K562 (cell line): ENCODE measurements around the gene GRWD1. TPM values are rescaled to one million over a fixed set of nuclear protein-coding genes. Genes with fewer than 3 reads are reported as not detected.

Experiments
- ATAC-seq: fragments of 200-7000 bp; cut with Tn5 transposase; 3 replicates; pipeline ENCODE4 v1.9.1; 2020; ENCODE audit warnings: moderate library complexity
- BruUV-seq: library from RNA; stranded (reverse); fragments of 400-500 nt; replicated peaks from 2 replicates; lab custom pipeline; 2021; lab: Mats Ljungman, UMichigan
- CTCF ChIA-PET: fragments of 300-600 bp; formaldehyde crosslinking; extraction: SDS; loops from one replicate; lab custom pipeline; 2021; ENCODE audit warnings: low intra/inter-chr PET ratio; lab: Yijun Ruan, JAX
- POLR2A ChIA-PET: fragments of 300-600, 350-650 bp; sonication (Branson Sonifier 250); formaldehyde crosslinking; extraction: SDS; loops from one replicate; lab custom pipeline; 2021; ENCODE audit warnings: antibody characterized with exemption, inconsistent platforms; lab: Yijun Ruan, JAX
- DNase-seq, 4 experiments: peaks; one replicate each; pipeline versions ENCODE4 v3.0.0 to v3.0.0-alpha.2; 2011 to 2018; ENCODE audit warnings: low spot score in 3 of 4, mixed read lengths in 3 of 4; ENCODE audit errors: extremely low read depth in 1 of 4
- FAIRE-seq: peaks from 2 replicates; lab custom pipeline; 2011; peaks lifted over from hg19 to GRCh38; lab: Jason Lieb, UNC
- H2AFZ ChIP-seq: 2 replicates; pipeline ENCODE4 v1.6.0; 2011; ENCODE audit warnings: low read depth, low read length, control low read depth, inconsistent platforms
- H3K27ac ChIP-seq: fragments of 200-600 bp; 3 replicates; pipeline ENCODE4 v1.8.0; 2011; ENCODE audit warnings: low read depth, mild to moderate bottlenecking, control low read depth, inconsistent platforms, low read length, moderate library complexity, mixed read lengths; ENCODE audit errors: extremely low read depth
- H3K27me3 ChIP-seq, 2 experiments: fragments of 300-600 bp in 1 of 2; 2 replicates in 1 of 2; 3 replicates in 1 of 2; pipeline versions ENCODE4 v1.6.0 to v1.8.0; 2011; ENCODE audit warnings: inconsistent platforms in 2 of 2, low read length in 2 of 2, mild to moderate bottlenecking in 1 of 2, mixed read lengths in 1 of 2, moderate library complexity in 1 of 2; ENCODE audit not compliant: control insufficient read depth in 2 of 2, insufficient read depth in 2 of 2
- H3K36me3 ChIP-seq: fragments of 300-600 bp; 3 replicates; pipeline ENCODE4 v1.8.0; 2011; ENCODE audit warnings: mild to moderate bottlenecking, low read length, inconsistent platforms; ENCODE audit not compliant: control insufficient read depth, insufficient read depth
- H3K4me1 ChIP-seq, 2 experiments: fragments of 200-600 bp in 1 of 2; replicated peaks in 1 of 2; 2 replicates in 1 of 2; 3 replicates in 1 of 2; pipeline versions ENCODE4 v1.5.1 to v1.8.0; 2011; ENCODE audit warnings: inconsistent platforms in 2 of 2, low read length in 2 of 2, mild to moderate bottlenecking in 1 of 2, mixed read lengths in 1 of 2, moderate library complexity in 1 of 2; ENCODE audit not compliant: control insufficient read depth in 2 of 2, insufficient read depth in 2 of 2
- H3K4me2 ChIP-seq: 2 replicates; pipeline ENCODE4 v1.6.1; 2011; ENCODE audit warnings: low read length, control low read depth, inconsistent platforms, mixed read lengths; ENCODE audit not compliant: insufficient read depth
- H3K4me3 ChIP-seq: fragments of 200-600 bp; sonication (generic), shearing (Covaris generic); 2 replicates; pipeline ENCODE4 v1.5.1; 2016; ENCODE audit warnings: control low read depth, inconsistent platforms
- H3K79me2 ChIP-seq: fragments of 200-600 bp; 3 replicates; pipeline ENCODE4 v1.8.0; 2011; ENCODE audit warnings: low read length, inconsistent platforms; ENCODE audit not compliant: control insufficient read depth, insufficient read depth
- H3K9ac ChIP-seq, 2 experiments: 2 replicates each; pipeline versions ENCODE4 v1.6.0 to v1.6.1; 2011; ENCODE audit warnings: low read depth in 2 of 2, low read length in 2 of 2, control low read depth in 1 of 2, inconsistent platforms in 1 of 2, mild to moderate bottlenecking in 1 of 2, mixed read lengths in 1 of 2; ENCODE audit not compliant: insufficient read depth in 1 of 2
- H3K9me1 ChIP-seq: one replicate; pipeline ENCODE4 v1.6.0; 2011; ENCODE audit warnings: inconsistent platforms, mild to moderate bottlenecking, low read length, moderate library complexity; ENCODE audit not compliant: control insufficient read depth, insufficient read depth
- H3K9me3 ChIP-seq: replicated peaks from 2 replicates; pipeline ENCODE4 v1.5.1; 2011; ENCODE audit warnings: low read depth, low read length, inconsistent platforms; ENCODE audit not compliant: control insufficient read depth, insufficient read depth
- H4K20me1 ChIP-seq: replicated peaks from 2 replicates; pipeline ENCODE4 v1.6.1; 2011; ENCODE audit warnings: low read length, inconsistent platforms, mixed read lengths; ENCODE audit not compliant: control insufficient read depth, insufficient read depth
- ASH1L ChIP-seq: fragments of 450-650 bp; IDR thresholded peaks from 2 replicates; pipeline ENCODE4 v1.6.1; 2018; ENCODE audit warnings: borderline replicate concordance, mild to moderate bottlenecking, low read depth; ENCODE audit not compliant: partially characterized antibody
- CHAMP1 ChIP-seq: fragments of 450-650 bp; IDR thresholded peaks from 2 replicates; pipeline ENCODE4 v1.6.1; 2016; ENCODE audit warnings: mild to moderate bottlenecking
- FIP1L1 ChIP-seq: fragments of 200-400 bp; formaldehyde crosslinking; IDR thresholded peaks from 2 replicates; pipeline ENCODE4 v1.6.1; 2018; ENCODE audit warnings: mild to moderate bottlenecking, low read depth, low read length; ENCODE audit not compliant: poor library complexity, severe bottlenecking
- HDAC8 ChIP-seq: fragments of 450-650 bp; IDR thresholded peaks from 2 replicates; pipeline ENCODE4 v1.6.1; 2016; ENCODE audit warnings: mild to moderate bottlenecking, missing genetic modification characterization, moderate library complexity, missing compliant biosample characterization
- MECOM ChIP-seq: fragments of 250-450 bp; sonication (Bioruptor Pico); IDR thresholded peaks from 2 replicates; pipeline ENCODE4 v1.8.0; 2022; ENCODE audit warnings: inconsistent platforms
- RBFOX2 ChIP-seq: fragments of 200-400 bp; formaldehyde crosslinking; IDR thresholded peaks from 2 replicates; pipeline ENCODE4 v1.6.1; 2017; ENCODE audit warnings: low read depth, mild to moderate bottlenecking, low read length, moderate library complexity
- RBM22 ChIP-seq: fragments of 200-400 bp; formaldehyde crosslinking; IDR thresholded peaks from 2 replicates; pipeline ENCODE4 v1.6.1; 2018; ENCODE audit warnings: low read length, low read depth; ENCODE audit not compliant: poor library complexity, severe bottlenecking
- TAF15 ChIP-seq: fragments of 200-400 bp; formaldehyde crosslinking; IDR thresholded peaks from 2 replicates; pipeline ENCODE4 v1.6.1; 2017; ENCODE audit warnings: mild to moderate bottlenecking, low read depth, low read length, moderate library complexity
- XRCC4 ChIP-seq: IDR thresholded peaks from one replicate; pipeline ENCODE4 v1.6.1; 2011; ENCODE audit not compliant: insufficient read depth, insufficient read length; ENCODE audit errors: extremely low read depth
- ZNF277 ChIP-seq: fragments of 250-450 bp; sonication (Bioruptor Pico); IDR thresholded peaks from 2 replicates; pipeline ENCODE4 v1.8.0; 2022; ENCODE audit warnings: inconsistent platforms, mild to moderate bottlenecking, moderate library complexity, borderline replicate concordance
- ZNF740 ChIP-seq, 3 experiments: fragments of 200-800 bp in 1 of 3; sonication (Bioruptor generic) in 1 of 3; sonication (generic) in 1 of 3; formaldehyde crosslinking in 1 of 3; IDR thresholded peaks; 2 replicates each; pipeline versions ENCODE4 v1.6.1 to v1.8.0; 2016 to 2022; ENCODE audit warnings: mild to moderate bottlenecking in 2 of 3, missing compliant biosample characterization in 2 of 3, missing genetic modification characterization in 2 of 3, missing genetic modification reagents in 1 of 3
- ZNF830 ChIP-seq: fragments of 250-450 bp; sonication (Bioruptor Pico); IDR thresholded peaks from 2 replicates; pipeline ENCODE4 v1.5.0; 2021; ENCODE audit warnings: mild to moderate bottlenecking
- WGBS: fragments of 100-300 bp; shearing (Covaris generic); methylation state at CpG from one replicate; pipeline ENCODE4 v1.1.6; 2016; ENCODE audit warnings: low coverage, mixed read lengths; ENCODE audit not compliant: insufficient coverage; ENCODE audit errors: missing lambda C conversion rate; 5-methylcytosine and 5-hydroxymethylcytosine counted together
- in situ Hi-C: fragments of 300-500 bp; cut with MboI; formaldehyde crosslinking; loops from 4 replicates; pipeline ENCODE4 v1.15.0; 2018; ENCODE audit warnings: inconsistent platforms, mixed read lengths
- intact Hi-C: fragments of 100-400 bp; cut with micrococcal nuclease; formaldehyde crosslinking; loops from 2 replicates; pipeline ENCODE4 v1.14.2; 2022
- polyA plus RNA-seq, 8 experiments: library from polyadenylated mRNA; depleted of rRNA in 4 of 8; stranded (reverse) in 5 of 8; unstranded in 3 of 8; fragments of >200 nt; fragmentation: Nextera tagmentation in 2 of 8; fragmentation: Illumina TruSeq in 1 of 8; extraction: Ambion mirVana in 2 of 8; extraction: Trizol in 1 of 8; gene quantifications; 2 replicates each; pipeline versions ENCODE4 v1.2.1 to v1.2.3, GENCODE V29; 2011 to 2014; ENCODE audit warnings: inconsistent platforms in 1 of 8, missing spikeins in 1 of 8
- total RNA-seq, 7 experiments: library from RNA; depleted of rRNA in 6 of 7; stranded (reverse); fragments of >200 nt in 6 of 7; fragmentation: Illumina TruSeq in 2 of 7; extraction: Trizol in 2 of 7; gene quantifications; 2 replicates each; pipeline versions ENCODE4 v1.2.1 to v1.2.3, GENCODE V29; 2011 to 2021; ENCODE audit warnings: low replicate concordance in 1 of 7
- TF ChIP-seq, protein P1 (sequence below): sonication (generic); formaldehyde crosslinking; IDR thresholded peaks from 2 replicates; pipeline ENCODE4 v1.8.0; 2022; ENCODE audit warnings: missing genetic modification reagents, mild to moderate bottlenecking, borderline replicate concordance

The GRWD1 gene
- total and polyA plus RNA-seq, 9 of the 15 experiments (the other 6 are each of a cell fraction or from before 2014, with no cell fraction given): 1.5 to 87.2 (median 24.5) TPM

- H3K9me1 ChIP-seq: no peaks in the 10 kb centered on the region
- no peak overlapping the region for H3K4me2 ChIP-seq
- FAIRE-seq (no peak), DNase-seq (peak in 1 of 4 experiments; percentile 16), ATAC-seq (no peak)
- TF ChIP-seq XRCC4 (no peak), HDAC8 (tag) (no peak), FIP1L1 (no peak), ZNF830 (CRISPR knock-in tag) (no peak), ASH1L (no peak), RBM22 (peak; percentile 11), TAF15 (no peak), MECOM (no peak), ZNF277 (CRISPR knock-in tag) (no peak), RBFOX2 (peak; percentile 42), ZNF740 (CRISPR knock-in tag; IDR thresholded peaks at IDR 0.05) (no peak), ZNF740 (tag; IDR thresholded peaks at IDR 0.05) (no peak), CHAMP1 (no peak)
- TF ChIP-seq, protein P1, sequence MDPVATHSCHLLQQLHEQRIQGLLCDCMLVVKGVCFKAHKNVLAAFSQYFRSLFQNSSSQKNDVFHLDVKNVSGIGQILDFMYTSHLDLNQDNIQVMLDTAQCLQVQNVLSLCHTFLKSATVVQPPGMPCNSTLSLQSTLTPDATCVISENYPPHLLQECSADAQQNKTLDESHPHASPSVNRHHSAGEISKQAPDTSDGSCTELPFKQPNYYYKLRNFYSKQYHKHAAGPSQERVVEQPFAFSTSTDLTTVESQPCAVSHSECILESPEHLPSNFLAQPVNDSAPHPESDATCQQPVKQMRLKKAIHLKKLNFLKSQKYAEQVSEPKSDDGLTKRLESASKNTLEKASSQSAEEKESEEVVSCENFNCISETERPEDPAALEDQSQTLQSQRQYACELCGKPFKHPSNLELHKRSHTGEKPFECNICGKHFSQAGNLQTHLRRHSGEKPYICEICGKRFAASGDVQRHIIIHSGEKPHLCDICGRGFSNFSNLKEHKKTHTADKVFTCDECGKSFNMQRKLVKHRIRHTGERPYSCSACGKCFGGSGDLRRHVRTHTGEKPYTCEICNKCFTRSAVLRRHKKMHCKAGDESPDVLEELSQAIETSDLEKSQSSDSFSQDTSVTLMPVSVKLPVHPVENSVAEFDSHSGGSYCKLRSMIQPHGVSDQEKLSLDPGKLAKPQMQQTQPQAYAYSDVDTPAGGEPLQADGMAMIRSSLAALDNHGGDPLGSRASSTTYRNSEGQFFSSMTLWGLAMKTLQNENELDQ: no peak
- H3K27me3 ChIP-seq: no peaks in the 10 kb centered on the region
- intact Hi-C loops: no loop called here
- in situ Hi-C loops: no loop called here
- POLR2A ChIA-PET: no interaction called here
- H4K20me1 ChIP-seq: no peaks in the 10 kb centered on the region
- no peaks in the 10 kb centered on the region for H3K9me3 ChIP-seq
- peaks cover 47% of the 10 kb centered on the region for H3K36me3 ChIP-seq
- BruUV-seq: no TSS peak
- 100% methylated on average over 2 of the region's 45 CpGs for WGBS
- CTCF ChIA-PET: no interaction called here
- peaks cover 12 to 14% of the 10 kb centered on the region in 2 experiments for H3K4me1 ChIP-seq
- H3K4me3 ChIP-seq: no peak overlapping the region
- H3K79me2 ChIP-seq: peaks cover 30% of the 10 kb centered on the region
- no peak overlapping the region for H2AFZ ChIP-seq
- no peak overlapping the region for H3K9ac ChIP-seq
- H3K27ac ChIP-seq: no peak overlapping the region
These were observed 2.1 kb upstream of the GRWD1 start for GRCh38 chr19:48443731-48444128.
